ENCODE data around the gene ATP2C2. TPM values are rescaled to one million over a fixed set of nuclear protein-coding genes. Genes with fewer than 3 reads are reported as not detected.

ATP2C2 gene
- total RNA-seq, 1 experiment from 2014 or later, result 4.0 TPM

- H3K4me1 Mint-ChIP-seq, result peaks cover 14 to 23% of the 10 kb centered on the region in 2 experiments
- Histone ChIP-seq H3K4ac (ENCODE audit: low read depth, low read length) (no peak overlapping the region), H3K4me1 (ENCODE audit: insufficient read depth, low read length) (no peaks in the 10 kb centered on the region), H2AK5ac (ENCODE audit: insufficient read length, low read length) (no peak overlapping the region), H2BK20ac (ENCODE audit: low read depth, low read length, poor library complexity, severe bottlenecking) (no peak overlapping the region), H2AFZ (ENCODE audit: low read length) (no peak overlapping the region), H4K8ac (replicated peaks; ENCODE audit: insufficient read length, low read depth, low read length) (no peak overlapping the region), H4K91ac (ENCODE audit: insufficient read length, low read depth, low read length) (no peak overlapping the region), H3K27ac (ENCODE audit: insufficient read length, low read depth, low read length) (no peak overlapping the region), H3K4me2 (ENCODE audit: insufficient read depth, insufficient read length, low read length) (no peak overlapping the region), H3K79me1 (ENCODE audit: insufficient read depth, low read depth, low read length, poor library complexity, severe bottlenecking) (no peaks in the 10 kb centered on the region), H3K18ac (ENCODE audit: insufficient read length, low read depth, low read length) (no peak overlapping the region), H2BK15ac (ENCODE audit: low read depth, low read length) (no peak overlapping the region), H4K5ac (ENCODE audit: insufficient read length, low read depth, low read length) (no peak overlapping the region), H3K27me3 (ENCODE audit: insufficient read depth, low read length) (no peaks in the 10 kb centered on the region), H3K56ac (ENCODE audit: insufficient read length, low read depth, low read length) (no peak overlapping the region), H3K23me2 (ENCODE audit: insufficient read length, low read depth, low read length, poor library complexity, severe bottlenecking) (no peaks in the 10 kb centered on the region), H2BK120ac (ENCODE audit: low read depth, low read length, poor library complexity, severe bottlenecking) (no peak overlapping the region), H2BK12ac (ENCODE audit: insufficient read length, low read depth, low read length) (no peak overlapping the region), H3T11ph (ENCODE audit: low read length) (no peak overlapping the region), H3K14ac (ENCODE audit: insufficient read depth, low read length) (no peak overlapping the region), H3K9ac (ENCODE audit: extremely low read depth, insufficient read length, low read length) (no peak overlapping the region), H3K79me2 (ENCODE audit: insufficient read depth, low read length) (no peaks in the 10 kb centered on the region), H3K9me3 (ENCODE audit: control insufficient read depth, low read depth, low read length) (no peaks in the 10 kb centered on the region), H4K20me1 (ENCODE audit: control insufficient read depth, insufficient read depth, insufficient read length) (no peaks in the 10 kb centered on the region), H3K23ac (ENCODE audit: insufficient read length, low read depth, low read length) (no peak overlapping the region), H2BK5ac (ENCODE audit: insufficient read length, low read length) (no peak overlapping the region)
- H3K27ac Mint-ChIP-seq, result peak overlapping the region in 1 of 3 experiments; percentile 57; a peak in 1 of 7 replicates
- H3K9me3 Mint-ChIP-seq, result no peaks in the 10 kb centered on the region
- peaks cover 6% of the 10 kb centered on the region for H3K27me3 Mint-ChIP-seq (ENCODE audit: low read depth)
- no peak for TF ChIP-seq CTCF (conservative IDR thresholded peaks at IDR 0.05)
- H3K36me3 Mint-ChIP-seq (ENCODE audit: insufficient read depth in 1 of 3, low read depth in 3 of 3), result peaks cover 0 to 3% (median 0%) of the 10 kb centered on the region in 3 experiments; a peak in 1 of 7 replicates
- WGBS (ENCODE audit: extremely low coverage, insufficient read length, low lambda C conversion rate), result no CpG with 5 or more reads among the region's 9 CpGs
- H3K4me3 Mint-ChIP-seq, result no peak overlapping the region
- no peak for DNase-seq
Observed at GRCh38 chr16:84396537-84397008, 28.2 kb downstream of the ATP2C2 start.

Data from H9 (cell line).